ENCODE data around the gene PHF11.

DNA sequence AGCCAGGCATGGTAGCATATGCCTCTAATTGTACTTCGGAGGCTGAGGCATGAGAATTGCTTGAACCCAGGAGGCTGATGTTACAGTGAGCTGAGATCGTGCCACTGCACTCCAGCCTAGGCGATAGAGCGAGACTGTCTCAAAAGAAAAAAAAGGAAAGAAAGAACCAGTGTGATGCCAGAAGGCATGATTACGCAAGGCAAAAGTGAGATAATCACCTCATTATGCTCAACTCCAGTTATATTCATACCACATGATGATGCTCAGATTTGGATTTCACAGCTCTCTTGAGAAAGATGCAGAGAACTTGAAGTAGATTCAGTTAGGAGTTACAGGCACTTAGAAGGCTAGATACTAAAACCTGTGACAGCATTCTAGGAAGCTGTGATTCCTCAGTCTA is 67.8 kb downstream of the PHF11 start:
- TF ChIP-seq, protein P1, sequence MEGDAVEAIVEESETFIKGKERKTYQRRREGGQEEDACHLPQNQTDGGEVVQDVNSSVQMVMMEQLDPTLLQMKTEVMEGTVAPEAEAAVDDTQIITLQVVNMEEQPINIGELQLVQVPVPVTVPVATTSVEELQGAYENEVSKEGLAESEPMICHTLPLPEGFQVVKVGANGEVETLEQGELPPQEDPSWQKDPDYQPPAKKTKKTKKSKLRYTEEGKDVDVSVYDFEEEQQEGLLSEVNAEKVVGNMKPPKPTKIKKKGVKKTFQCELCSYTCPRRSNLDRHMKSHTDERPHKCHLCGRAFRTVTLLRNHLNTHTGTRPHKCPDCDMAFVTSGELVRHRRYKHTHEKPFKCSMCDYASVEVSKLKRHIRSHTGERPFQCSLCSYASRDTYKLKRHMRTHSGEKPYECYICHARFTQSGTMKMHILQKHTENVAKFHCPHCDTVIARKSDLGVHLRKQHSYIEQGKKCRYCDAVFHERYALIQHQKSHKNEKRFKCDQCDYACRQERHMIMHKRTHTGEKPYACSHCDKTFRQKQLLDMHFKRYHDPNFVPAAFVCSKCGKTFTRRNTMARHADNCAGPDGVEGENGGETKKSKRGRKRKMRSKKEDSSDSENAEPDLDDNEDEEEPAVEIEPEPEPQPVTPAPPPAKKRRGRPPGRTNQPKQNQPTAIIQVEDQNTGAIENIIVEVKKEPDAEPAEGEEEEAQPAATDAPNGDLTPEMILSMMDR (conservative IDR thresholded peaks at IDR 0.05 in 1 of 2, IDR thresholded peaks at IDR 0.05 in 1 of 2; ENCODE audit: low read depth in 1 of 2, low read length in 2 of 2): no peak
- TF ChIP-seq EZH2 (IDR thresholded peaks at IDR 0.05; ENCODE audit: low read length, missing control alignments): no peak

Measured in fibroblast of lung (primary cell).